Inflammatory macrophage treated with lipopolysaccharide for 4 hours (primary cell): ENCODE measurements around the gene PHLDB3.
"Not testable (repeated sequence)": the region's sequence is repeated elsewhere in the genome, so short reads cannot be mapped to it uniquely, and the experiment has no call there.

ENCODE experiments used
- DNase-seq: peaks from one replicate; pipeline ENCODE4 v3.0.0-alpha.2; 2020

Gene PHLDB3

DNA sequence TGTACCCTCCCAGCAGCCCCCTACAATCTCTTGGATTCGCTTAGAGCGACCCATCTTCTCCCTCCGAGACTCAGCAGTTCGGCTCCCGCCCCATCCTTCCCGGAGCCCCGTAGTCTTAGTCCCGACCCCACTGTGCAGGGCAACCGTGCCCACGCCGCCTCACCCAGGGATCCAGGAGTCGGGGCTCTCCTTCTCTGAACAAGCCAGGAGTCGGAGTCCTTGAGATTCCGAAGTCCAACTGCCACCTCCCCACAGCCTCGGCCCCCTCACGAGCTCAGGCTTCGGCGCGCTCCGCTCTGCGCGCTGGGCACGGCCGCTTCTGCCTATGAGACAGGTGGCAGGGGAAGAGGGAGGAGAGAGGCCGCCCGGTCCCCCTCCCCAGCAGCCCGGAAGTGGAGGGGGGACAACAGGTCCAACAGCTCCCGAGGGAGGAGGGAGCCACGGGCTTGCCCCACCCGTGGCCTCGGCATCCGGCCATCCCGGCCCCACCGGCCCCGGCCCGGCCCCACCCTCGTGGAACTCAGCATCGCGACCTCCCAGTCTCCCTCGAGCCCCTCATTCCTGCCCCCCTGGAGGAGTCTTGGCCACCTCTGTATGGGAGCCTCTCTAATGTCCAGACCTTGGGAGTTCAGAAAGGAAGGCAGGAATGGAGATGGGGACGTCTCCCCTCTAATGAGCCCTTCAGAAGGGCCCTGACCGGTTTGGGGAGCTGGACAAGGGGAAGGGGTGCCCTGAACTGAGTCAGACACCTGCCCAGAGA is at the start of gene PHLDB3:
Gene PHLDB3 (minus strand): TSS at position 321 of the 760 bp plus-strand sequence. CDS start 628 bp downstream, outside the sequence.
- no peak for DNase-seq

DNA sequence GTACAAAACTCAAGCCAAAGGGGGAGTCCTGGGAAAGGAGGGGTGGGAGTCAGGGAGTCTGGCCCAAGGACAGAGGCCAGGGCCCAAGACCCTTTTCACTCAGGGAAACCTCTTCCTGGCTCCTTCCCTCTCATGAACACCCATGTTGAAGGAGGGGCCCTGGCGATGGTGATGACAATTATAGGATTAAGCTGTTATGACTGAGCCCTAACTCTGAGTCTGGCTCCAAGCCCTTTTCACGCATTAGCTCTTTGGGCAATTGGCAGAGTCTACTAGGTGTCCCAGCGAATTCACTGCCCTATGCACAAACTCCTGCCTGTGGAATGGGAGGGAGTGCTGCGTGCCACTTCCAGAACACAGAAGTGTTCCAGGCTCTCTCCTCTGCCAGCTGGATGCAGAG is 49.1 kb upstream of the PHLDB3 start:
- DNase-seq, result no peak

DNA sequence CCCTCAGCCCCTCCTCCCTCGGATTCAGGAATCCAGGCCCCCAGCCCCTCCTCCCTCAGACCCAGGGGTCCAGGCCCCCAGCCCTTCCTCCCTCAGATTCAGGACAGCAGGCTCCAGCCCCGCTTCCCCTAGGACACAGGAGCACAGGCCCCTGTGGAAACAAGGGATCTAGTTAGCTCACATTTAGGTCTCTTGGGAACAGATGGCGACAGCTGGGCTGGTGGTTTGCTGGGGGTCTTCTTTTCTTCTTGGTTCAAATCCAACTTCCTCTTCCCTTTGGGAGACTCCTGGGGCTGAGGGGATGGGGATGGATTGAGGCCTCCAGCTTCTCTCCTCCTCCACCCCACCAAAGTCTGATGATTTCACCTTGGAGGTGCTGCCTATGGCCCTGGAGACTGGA is 48.1 kb upstream of the PHLDB3 start:
- DNase-seq, result no peak

DNA sequence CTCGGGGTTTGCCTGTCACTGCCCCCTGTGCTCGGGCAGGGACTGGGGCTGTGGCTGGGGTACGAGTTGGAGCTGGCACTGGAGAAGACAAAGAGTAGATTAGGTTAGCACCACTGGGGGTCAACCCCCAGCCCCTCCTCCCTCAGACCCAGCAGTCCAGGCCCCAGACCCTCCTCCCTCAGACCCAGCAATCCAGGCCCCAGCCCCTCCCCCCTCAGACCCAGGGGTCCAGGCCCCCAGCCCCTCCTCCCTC is 47.6 kb upstream of the PHLDB3 start:
- DNase-seq, result no peak

DNA sequence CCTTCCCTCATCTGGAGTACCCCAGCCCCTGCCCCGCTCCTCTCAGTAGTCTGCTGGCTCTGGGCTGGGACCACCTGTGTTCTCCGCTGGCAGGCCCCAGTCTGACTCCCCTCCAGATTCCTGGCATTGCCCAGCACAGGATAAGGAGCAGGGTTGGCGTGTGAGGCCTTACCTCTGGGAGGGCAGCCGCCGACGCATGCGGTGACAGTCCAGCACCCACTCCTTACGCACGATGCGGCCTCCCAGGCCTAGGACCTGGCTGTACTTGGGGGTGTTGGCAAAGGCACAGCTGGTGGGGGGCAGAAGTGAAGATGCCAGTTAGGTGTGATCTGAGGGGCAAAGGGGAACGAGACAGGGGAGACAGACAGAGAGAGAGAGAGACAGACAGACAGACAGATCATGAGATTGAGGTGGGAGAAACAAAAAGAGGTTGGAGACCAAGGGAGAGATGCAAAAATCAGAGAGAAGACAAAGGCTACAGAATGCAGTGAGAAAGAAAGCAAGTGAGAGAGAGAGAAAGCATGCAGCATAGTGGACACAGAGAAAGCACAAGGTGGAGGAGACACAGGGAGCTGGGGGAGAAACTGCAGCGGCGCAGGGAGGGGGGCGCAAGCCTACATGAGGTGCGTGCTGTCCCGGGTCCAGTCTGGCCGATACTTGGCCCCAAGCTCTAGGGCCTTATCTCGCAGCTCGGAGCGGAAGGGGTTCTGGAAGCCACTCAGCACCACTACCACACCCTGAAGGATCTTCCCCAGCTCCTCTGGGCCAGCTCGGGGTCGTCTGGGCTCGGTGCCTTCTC is 47.1 kb upstream of the PHLDB3 start:
- DNase-seq, result no peak

DNA sequence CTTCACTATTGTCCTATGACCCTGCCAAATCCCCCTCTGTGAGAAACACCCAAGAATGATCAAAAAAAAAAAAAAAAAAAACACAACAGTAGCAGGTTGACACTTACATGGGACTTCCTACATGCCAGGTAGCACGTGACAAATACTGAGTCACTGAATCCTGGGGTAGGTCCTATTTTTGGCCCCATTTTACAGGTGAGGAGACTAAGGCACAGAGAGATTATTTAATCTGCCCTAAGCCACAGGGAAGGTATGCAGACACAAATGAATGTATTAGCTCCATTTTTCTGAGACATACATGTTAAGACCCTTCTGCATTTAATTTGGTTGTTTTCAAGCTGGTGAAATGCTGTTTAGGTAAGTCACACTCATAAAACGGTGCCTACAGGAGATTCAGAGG is 44.2 kb upstream of the PHLDB3 start:
- DNase-seq, result no peak

DNA sequence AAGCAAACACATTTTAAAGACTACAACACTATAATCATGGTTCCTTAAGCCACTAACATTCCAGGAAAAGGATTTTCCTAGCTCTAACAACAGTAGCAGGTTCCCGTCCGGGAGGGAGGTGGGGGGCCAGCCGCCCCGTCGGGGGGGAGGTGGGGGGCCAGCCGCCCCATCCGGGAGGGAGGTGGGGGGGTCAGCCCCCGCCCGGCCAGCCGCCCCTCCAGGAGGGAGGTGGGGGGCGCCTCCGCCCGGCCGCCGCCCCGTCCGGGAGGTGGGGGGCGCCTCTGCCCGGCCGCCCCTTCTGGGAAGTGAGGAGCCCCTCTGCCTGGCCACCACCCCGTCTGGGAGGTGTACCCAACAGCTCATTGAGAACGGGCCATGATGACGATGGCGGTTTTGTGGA is 43.4 kb upstream of the PHLDB3 start:
- not testable (repeated sequence) for DNase-seq

DNA sequence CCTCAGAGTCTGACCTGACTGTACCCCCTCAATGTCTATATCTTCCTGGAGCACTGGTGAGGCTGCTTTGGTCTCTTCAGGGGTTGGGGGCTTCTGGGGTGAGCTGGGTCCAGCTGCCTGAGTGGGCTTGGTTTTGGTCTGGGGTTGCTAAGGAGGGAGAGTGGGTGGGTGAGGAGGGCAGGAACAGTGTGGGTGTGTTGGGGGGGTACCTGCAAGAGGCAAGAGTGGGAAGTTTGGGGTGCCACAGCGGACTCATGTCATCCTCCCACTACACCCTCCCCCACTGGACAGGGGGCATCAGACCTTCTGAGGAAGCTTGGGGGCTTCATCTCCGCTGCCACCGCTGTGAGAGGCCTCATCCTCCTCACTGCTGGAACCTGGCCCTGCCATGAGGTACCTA is 42.0 kb upstream of the PHLDB3 start:
- no peak for DNase-seq

DNA sequence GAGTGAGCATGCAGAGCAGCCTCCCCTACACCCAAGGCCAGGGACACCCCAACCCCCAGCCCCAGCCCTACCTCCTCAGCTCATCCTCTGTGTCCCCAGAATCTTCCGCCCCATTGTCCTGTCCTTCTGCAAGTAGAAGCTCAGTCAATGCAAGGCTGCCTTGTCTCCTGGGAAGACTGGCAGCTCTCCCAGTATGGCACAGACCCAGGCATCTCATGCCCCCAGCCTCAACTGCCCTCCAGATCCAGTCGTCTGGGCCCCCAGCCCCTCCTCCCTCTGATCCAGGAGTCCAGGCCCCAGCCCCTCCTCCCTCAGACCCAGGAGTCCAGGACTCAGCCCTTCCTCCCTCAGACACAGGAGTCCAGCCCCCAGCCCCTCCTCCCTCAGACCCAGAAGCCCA is 41.4 kb upstream of the PHLDB3 start:
- no peak for DNase-seq

DNA sequence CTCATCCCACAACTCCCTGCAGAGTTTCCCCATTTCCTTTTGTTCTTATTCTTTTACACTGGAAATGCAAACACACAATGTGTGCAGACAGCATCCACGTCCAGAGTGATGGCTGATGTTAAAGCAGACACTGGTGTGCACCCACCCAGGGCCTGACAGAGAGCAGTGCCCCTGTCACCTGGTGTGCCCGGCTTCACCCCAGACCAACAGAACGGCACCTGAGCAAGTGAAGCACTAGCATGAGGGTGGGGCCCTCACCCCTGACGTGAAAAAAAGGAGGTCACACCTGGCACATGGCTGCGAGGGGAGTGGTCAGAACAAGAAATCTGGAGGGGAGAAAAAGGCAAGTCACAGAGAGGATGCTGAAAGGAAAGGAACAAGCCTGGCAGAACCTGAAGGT is 40.7 kb upstream of the PHLDB3 start:
- DNase-seq, result no peak

DNA sequence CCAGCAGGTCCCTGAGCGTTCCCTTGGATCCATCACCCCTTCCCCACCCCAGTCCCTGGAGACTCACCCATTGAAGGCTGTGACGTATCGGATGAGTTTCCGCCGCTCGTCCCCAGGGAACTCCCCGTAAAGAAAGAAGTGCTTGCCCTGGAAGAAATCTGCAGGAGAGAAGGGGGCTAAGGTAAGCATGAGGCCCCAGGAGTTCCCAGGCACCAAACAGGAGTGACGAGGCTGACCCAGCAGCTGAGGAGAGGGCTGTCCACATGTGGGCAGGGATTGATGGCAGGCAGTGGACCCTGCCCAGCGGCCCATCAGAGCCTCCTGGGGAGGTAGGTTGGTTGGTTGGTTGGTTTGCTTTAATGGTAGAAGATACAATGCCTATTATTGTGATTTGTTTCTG is 39.5 kb upstream of the PHLDB3 start:
- no peak for DNase-seq

DNA sequence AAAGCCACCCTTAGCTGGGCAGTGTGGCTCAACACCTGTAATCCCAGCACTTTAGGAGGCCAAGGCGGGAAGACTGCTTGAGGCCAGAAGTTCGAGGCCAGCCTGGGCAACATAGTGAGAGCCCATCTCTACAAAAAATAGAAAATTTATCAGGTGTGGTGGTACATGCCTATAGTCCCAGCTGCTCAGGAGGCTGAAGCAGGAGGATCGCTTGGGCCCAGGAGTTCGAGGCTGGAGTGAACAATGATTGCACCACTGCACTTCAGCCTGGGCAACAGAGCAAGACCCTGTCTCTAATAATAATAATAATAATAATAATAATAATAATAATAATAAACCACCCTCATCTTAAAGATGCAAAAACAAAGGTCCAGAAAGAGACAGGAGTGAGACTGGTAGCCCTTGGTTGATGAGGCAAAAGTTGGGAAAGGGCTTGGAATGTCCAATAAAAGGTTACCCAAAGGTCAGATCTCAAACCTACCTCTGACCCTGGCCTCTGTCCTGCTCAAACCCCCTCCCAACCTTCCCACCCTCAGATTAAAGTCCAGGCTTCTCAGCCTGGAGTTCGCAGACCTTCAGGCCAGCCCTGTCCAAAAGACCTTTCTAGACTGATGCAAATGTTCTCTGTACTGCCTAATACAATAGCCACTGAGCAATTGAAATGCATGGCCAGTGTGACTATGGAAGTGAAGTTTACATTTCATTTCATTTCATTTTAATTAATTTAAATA is 37.5 kb upstream of the PHLDB3 start:
- no peak for DNase-seq

DNA sequence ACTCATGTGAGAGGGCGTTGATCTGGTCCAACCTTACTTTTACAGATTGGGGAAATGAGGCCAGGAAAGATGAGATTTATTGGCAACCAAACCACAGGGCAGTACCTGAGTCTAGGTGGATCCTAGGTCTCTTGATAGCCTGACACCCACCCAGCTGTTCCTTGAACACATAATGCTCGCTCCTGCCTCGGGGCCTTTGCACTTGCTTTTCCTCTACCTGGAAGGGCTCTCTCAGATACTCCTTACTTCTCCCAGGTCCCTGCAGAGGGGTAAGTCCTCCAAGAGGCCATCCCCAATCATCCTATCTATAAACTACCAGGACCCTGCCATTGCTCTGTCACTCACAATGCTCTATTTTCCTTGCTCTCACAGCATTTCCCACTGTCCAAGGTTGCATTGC is 35.8 kb upstream of the PHLDB3 start:
- no peak for DNase-seq

DNA sequence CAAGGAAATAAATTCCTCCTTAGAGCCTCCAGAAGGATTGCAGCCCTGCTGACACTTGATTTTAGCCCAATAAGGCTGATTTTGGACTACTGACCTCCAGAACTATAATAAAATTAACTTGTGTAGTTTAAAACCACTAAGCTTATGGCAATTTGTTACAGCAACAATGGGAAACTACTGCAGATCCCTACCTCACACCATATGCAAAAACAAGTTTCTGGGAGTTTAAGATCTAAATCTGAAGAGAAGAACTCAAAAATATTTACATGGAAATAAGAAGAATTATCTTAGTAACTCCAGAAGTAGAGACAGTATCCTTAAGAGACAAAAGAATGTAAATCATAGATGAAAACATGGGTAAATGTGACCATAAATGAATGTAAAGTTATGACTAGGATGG is 34.4 kb upstream of the PHLDB3 start:
- no peak for DNase-seq

DNA sequence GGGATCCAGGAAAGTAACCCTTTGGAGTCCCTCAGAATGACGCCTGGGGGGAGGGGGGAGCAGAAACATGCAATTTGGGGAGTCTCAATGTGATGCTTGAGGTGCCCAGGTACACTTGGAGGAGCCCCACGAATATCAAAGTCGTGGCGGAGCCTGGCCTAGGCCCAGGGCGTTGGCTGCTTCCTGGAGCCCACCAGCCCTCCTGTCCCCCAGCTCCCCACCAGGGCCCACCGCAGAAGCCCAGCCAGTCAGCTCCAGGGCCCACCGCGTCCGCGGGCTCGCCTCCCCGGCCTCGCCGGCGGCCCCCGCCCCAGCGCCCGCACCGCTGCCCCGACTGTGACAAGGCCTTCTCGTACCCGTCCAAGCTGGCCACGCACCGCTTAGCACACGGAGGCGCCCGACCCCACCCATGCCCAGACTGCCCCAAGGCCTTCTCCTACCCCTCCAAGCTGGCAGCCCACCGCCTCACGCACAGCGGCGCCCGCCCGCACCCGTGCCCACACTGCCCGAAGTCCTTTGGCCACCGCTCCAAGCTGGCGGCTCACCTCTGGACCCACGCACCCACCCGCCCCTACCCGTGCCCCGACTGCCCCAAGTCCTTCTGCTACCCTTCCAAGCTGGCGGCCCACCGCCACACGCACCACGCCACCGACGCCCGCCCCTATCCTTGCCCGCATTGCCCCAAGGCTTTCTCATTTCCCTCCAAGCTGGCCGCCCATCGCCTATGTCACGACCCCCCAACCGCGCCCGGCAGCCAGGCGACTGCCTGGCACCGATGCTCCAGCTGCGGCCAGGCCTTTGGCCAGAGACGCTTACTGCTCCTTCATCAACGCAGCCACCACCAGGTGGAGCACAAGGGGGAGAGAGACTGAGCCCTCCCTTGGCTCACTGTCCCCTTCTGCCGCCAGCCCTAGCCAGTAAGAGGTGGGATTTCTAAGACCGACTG is 30.5 kb upstream of the PHLDB3 start:
- peak; percentile 37 for DNase-seq

DNA sequence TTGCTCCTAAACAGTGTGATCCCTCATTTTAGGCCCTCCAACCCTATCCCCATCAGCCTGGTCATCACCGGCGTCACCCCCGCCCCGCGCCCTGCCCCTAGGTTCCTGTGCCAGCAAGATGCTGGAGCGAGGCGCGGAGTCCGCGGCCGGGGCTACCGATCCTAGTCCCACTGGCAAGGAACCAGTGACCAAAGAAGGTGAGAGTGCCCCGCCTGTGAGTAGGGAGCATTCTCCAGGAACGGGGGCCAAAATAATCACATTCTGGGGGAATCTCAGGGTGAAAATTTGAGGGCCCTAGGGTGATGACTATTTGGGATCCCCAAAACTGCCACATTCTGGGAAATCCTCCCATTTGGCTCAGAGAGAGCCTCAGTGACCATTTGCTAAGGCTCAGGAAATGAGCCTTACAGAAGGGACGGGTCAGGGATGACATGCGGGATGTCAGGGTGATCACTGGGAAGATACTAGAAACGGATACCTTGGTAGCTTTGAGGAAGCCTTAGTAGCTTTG is 29.8 kb upstream of the PHLDB3 start:
- DNase-seq, result no peak

DNA sequence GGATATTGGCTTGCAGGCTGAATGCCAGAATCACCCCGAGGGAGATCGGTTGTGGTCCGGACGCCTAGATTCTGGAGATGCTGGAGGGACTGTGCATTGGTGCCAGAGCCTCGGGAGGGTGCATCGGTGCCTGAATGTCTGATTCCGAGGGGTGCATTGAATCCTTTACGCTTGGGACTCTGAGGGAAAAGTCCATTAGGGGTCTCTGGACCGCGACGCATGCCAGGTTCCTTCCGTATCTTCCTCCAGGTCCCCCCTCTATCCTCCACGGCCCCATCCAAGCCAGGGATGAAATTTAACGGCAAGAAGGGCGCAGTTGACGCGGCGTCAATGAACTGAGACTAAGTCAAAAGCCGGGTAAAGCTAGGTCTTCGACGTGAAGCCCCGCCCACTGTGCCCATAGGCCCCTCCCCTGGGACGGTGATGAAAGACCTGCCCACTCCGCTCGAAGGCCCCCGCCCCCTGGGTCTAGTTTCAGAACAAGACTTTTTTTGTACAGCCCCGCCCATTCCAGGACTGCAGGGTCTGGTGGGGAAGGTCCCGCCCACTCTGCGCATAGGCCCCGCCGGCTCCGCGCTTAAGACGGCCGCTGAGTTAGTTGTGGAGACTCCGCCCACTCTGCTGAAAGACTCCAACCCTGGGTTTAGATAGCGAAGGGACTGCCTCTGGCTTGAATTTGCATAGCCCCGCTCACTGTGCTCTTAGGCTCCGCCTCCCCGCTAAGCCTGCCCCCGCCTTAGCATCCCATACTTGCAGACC is 29.2 kb upstream of the PHLDB3 start:
- DNase-seq, result peak; percentile 99

DNA sequence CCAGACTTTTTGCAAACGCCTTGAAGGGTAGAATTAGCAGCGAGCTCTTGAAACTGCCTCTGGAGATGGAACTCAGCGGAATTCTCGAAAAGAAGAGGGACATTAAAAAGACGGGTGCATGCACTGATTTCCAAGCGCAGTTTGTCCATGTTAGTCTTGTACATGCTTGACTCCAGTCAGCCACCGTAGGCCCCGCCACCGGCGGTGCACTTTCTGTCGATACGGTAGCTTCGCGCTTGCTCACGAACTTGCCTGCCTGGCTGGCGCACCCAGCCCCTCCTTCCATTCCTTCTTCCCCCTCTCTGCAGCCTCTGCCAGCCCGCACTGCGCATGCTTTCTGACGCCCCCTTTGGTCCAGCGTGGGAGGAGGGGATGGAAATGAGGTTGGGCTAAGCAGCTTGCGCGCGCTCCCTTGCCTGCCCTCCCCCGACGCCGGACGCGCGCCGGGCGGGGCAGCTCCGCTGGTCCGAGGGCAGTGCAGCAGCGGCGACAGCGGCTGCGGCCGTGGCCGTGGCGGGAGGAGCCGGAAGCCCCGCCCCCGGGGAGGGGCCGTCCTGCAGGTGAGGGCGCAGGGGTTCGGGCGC is 28.5 kb upstream of the PHLDB3 start, which contains the start of gene ZNF575:
Gene ZNF575 (plus strand): TSS at position 227 of the 584 bp plus-strand sequence. CDS start 1,235 bp downstream, outside the sequence.
- peak; percentile 90 for DNase-seq

DNA sequence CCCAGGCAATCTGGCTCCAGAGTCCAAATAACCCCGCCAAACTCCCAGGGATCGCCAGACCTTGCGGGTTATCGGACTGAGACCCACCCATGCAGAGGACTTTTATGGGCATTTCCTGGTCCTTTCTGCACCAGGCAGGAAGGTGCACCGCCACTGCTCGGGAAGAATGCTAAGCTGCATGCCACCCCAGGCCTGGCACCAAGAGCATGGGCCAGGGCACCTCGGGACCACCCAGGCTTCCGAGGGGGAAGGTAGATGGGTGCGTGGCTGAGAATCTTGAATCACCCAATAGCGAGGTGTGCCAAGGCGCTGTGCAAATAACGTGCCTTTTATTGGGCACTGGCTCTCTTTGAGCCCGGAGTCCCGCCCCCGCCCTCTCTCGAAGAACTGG is 28.0 kb upstream of the PHLDB3 start:
- DNase-seq, result no peak

DNA sequence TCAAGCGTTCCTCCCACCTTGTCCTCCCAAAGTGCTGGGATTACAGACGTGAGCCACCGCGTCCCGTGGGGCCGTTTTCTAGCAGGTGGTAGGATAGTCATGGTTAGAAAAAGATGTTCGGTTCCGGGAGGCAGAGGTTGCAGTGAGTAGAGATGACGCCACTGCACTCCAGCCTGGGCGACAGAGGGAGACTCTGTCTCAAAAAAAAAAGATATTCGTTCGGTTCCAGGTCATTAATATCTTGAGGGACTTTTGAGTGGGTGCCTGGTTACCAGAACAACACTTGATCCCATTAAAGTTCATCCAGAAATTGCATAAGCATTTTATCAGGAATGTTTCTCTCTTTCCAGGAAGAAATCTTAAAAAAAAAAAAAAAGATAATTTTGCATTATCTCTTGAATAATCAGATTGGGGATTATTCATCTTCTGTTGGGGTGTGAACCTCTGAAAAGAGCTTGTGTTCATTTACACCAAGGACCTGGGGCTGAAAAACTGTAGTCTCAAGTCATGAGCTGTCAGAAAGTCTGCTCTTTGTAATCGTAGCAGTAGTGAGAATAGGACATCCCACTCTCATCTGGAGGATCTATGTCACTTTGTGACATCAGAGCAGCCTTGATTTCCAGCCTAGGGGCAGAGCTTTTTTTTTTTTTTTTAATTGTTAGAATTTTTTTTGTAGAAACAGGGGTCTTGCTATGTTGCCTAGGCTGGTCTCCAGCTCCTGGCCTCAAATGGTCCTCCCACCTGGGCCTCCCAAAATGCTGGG is 23.5 kb upstream of the PHLDB3 start:
- peak; percentile 31 for DNase-seq
